Suprapubic skin (tissue), 4 donors: Measurements from ENCODE around the gene KRTAP5-5.

ENCODE experiments used
- EP300 ChIP-seq: sonication (generic); formaldehyde crosslinking; IDR thresholded peaks from one replicate; pipeline ENCODE4 v1.6.1; 2017; ENCODE audit warnings: antibody characterized with exemption
- POLR2A ChIP-seq, 2 donors: fragments of 450-650 bp; IDR thresholded peaks; one replicate each; pipeline ENCODE4 v1.6.1; 2017; ENCODE audit warnings: antibody characterized with exemption in 2 of 2, mild to moderate bottlenecking in 2 of 2, moderate library complexity in 2 of 2
- POLR2AphosphoS5 ChIP-seq, 3 donors: sonication (generic); formaldehyde crosslinking; IDR thresholded peaks; one replicate each; pipeline ENCODE4 v1.6.1; 2017; ENCODE audit warnings: antibody characterized with exemption in 3 of 3
- TF ChIP-seq, protein P1 (sequence below), 2 donors: fragments of 200-600 bp in 1 of 2; fragments of 450-650 bp in 1 of 2; sonication (generic) in 1 of 2; IDR thresholded peaks; one replicate each; pipeline ENCODE4 v1.5.1; 2016 to 2019; ENCODE audit warnings: antibody characterized with exemption in 2 of 2, mild to moderate bottlenecking in 1 of 2, moderate library complexity in 1 of 2

- TF ChIP-seq, protein P1, sequence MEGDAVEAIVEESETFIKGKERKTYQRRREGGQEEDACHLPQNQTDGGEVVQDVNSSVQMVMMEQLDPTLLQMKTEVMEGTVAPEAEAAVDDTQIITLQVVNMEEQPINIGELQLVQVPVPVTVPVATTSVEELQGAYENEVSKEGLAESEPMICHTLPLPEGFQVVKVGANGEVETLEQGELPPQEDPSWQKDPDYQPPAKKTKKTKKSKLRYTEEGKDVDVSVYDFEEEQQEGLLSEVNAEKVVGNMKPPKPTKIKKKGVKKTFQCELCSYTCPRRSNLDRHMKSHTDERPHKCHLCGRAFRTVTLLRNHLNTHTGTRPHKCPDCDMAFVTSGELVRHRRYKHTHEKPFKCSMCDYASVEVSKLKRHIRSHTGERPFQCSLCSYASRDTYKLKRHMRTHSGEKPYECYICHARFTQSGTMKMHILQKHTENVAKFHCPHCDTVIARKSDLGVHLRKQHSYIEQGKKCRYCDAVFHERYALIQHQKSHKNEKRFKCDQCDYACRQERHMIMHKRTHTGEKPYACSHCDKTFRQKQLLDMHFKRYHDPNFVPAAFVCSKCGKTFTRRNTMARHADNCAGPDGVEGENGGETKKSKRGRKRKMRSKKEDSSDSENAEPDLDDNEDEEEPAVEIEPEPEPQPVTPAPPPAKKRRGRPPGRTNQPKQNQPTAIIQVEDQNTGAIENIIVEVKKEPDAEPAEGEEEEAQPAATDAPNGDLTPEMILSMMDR (IDR thresholded peaks at IDR 0.05), result no peak
- TF ChIP-seq POLR2A (IDR thresholded peaks at IDR 0.05) (no peak), EP300 (no peak), POLR2AphosphoS5 (IDR thresholded peaks at IDR 0.05) (no peak)
Observed at GRCh38 chr11:1637628-1638027, 8.1 kb downstream of the KRTAP5-5 start.
